Left ventricle myocardium superior (tissue), 1 donor: ENCODE measurements around the gene NEUROD1. TPM values are rescaled to one million over a fixed set of nuclear protein-coding genes. Genes with fewer than 3 reads are reported as not detected.
"Not testable (repeated sequence)": the region's sequence is repeated elsewhere in the genome, so short reads cannot be mapped to it uniquely, and the experiment has no call there.

ENCODE experiments used
- ATAC-seq: fragments of 200-7000 bp; cut with Tn5 transposase; one replicate; pipeline ENCODE4 v1.9.1; 2020; ENCODE audit warnings: mild to moderate bottlenecking, moderate library complexity
- DNase-seq: peaks from one replicate; pipeline ENCODE4 v3.0.0-alpha.2; 2020
- intact Hi-C: fragments of 100-400 bp; cut with micrococcal nuclease; formaldehyde crosslinking; loops from one replicate; pipeline ENCODE4 v1.11.0; 2022
- long read RNA-seq: library from polyadenylated mRNA; unstranded; transcript quantifications from one replicate; pipeline ENCODE4 v2.0.0, GENCODE V29; 2021
- total RNA-seq: library from RNA; stranded (reverse); fragmentation: NEBNext Ultra II Directional; extraction: Animal tissue kit (Norgen Biotek cat#: 25700); gene quantifications from one replicate; pipeline ENCODE4 v1.2.1, GENCODE V29; 2021
- donor health status: DM: no; HTN: yes; CAD: no; lungs with severe emphysema.

NEUROD1 gene
- not detected for total RNA-seq
- long read RNA-seq: 0 reads

DNA sequence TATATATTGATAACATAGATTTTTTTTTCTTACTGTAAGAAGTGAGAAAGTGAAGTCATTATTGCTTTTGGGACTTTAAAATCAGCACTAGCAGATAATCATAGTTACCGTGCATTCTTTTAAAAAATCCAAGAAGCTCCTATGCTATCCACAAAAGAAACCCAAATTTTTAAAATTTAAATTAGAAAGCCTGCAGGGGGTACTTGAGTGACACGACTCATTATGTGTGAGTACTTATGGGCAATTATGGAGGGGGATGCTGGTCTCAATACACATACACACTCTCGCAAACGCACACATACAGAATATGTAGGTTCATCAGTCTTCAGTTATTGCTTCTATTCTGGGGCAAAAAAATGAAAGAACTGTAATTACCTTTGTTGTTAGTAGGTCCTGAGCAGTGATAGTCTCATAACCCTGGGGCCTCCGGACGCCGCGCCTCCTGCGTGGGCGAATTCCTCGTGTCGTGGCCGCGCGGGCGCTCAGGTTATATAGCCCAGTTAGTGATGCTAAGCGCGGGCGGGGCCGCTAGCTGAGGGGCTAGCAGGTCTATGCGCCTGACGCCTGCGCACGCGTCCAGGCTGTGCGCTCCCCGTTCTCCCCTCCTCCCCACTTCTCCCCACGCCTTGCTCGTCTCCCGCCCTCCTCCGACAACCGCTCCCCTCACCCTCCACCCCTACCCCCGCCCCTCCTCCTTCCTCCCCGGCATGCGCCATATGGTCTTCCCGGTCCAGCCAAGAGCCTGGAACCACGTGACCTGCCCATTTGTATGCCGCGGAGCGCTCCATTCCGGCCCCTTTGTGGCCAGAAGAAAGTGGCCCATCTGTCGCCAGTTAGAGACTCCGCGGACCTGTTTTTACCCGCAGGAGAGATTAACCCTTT is at the start of gene NEUROD1:
NEUROD1 (minus strand) TSS at position 463 of the 882 bp plus-strand sequence. CDS start 1,657 bp downstream, outside the sequence.
- ATAC-seq (no peak), DNase-seq (no peak)
- intact Hi-C loops: no loop called here

- DNase-seq (no peak), ATAC-seq (no peak)
- intact Hi-C loops: no loop called here
Observed at GRCh38 chr2:181725476-181725875, 45.2 kb upstream of the NEUROD1 start.

DNA sequence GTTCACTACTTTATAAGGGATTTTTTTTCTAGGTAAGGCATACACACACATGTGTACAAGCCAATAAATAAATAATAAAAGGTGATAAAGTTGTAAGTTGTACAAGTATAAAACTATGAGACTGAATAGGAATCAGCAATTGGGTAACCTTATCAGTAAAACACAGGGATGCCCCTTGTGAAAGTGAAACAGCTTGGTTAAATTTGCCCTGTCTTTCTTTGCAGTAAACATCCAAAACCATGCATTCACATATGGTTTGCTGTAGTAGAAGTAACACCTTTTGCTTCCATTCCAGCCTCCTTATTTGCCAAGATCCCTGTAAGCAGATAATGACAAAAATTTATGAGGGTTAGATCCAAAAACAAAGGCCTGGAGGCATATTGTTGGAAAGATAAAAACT is 44.3 kb upstream of the NEUROD1 start:
- DNase-seq (no peak), ATAC-seq (no peak)
- intact Hi-C loops: no loop called here

DNA sequence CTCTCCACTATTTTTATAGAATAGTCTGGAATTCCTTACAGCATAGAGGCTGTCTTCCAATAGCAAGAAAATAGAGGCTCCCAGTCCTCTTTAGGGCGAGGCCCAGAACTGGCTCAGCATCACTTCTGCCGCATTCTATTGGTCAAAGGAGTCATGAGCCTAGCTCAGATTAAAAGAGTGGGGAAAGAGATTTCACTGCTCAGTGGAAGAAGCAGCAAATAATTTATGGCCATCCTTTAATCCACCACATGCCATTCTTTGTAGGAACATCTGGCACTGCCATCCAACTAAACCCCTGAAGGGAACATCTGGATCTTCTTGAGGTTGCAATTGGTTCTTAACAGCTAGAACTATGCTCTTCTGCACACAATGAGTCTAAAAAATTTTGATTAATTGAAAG is 43.4 kb upstream of the NEUROD1 start:
- ATAC-seq (no peak), DNase-seq (no peak)
- intact Hi-C loops: no loop called here

DNA sequence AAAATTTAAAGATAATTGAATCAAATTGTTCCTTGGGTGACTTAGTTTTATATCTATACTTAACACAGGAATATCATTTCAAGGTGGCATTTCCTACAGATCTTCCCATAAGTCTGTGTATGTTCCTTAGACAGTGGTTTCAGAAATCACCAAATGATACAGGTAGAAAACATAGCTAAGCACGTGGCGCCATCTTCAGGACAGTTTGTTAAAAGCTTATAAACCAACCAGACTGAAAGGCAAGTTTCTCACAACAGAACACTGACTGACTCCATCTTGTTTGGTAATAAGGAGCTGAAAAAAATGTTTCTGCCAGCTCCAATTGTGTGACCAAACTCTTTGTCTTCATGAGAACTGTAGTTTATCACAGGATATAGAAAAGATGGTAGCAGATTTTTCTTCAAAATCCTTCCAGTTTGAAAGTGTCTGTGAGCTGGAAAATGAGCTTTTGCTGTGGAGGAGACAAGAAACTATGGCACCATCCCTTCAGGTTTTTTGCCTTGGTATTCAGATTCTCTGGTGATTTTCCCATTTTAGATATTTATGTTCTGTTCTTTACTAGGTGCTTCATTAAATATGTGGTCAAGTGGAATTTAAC is 34.8 kb upstream of the NEUROD1 start:
- intact Hi-C loops: loop anchor here (10.0 kb wide), 2 partner anchors 130 to 610 kb away; no protein-coding TSS in a partner anchor
- ATAC-seq: peak; percentile 57

GRCh38 chr2:181711051-181711450 is 30.7 kb upstream of the NEUROD1 start:
- not testable (repeated sequence) for DNase-seq, ATAC-seq
- intact Hi-C loops: loop anchor here (10.0 kb wide), 2 partner anchors 126 to 606 kb away; no protein-coding TSS in a partner anchor

More for the DNA sequence above, 34.8 kb upstream of the NEUROD1 start:
- peak; percentile 50 for DNase-seq

DNA sequence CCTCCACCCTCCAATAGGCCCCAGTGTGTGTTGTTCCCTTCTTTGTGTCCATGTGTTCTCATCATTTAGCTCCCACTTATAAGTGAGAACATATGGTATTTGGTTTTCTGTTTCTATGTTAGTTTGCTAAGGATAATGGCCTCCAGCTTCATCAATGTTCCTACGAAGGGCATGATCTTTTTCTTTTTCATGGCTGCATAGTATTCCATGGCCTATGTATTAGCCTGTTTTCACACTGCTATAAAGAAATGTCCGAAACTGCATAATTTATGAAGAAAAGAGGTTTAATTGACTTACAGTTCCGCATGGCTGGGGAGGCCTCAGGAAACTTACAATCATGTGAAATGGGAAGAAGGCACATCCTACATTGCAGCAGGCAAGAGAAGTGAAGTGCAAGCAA is 22.2 kb upstream of the NEUROD1 start:
- ATAC-seq, DNase-seq, intact Hi-C loops: not testable (repeated sequence)

DNA sequence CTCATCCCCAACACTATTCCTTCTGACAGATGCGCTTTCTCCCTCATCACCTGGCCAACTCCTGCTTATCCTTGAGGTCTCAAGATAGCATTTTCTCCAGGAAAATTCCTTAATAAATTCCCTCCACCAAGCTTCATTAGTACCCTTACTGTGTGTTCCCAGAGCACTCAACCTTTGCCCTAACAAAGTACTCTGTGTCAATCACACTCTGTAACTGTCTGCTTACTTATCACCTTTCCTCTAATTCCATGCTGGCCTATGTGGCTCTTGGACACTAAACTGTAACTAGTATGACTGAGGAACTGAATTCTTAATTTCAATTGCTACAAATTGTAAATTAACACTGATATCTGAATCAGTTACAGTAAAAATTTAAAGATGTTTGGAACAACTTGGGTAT is 17.9 kb upstream of the NEUROD1 start:
- ATAC-seq: no peak
- intact Hi-C loops: no loop called here
- no peak for DNase-seq

DNA sequence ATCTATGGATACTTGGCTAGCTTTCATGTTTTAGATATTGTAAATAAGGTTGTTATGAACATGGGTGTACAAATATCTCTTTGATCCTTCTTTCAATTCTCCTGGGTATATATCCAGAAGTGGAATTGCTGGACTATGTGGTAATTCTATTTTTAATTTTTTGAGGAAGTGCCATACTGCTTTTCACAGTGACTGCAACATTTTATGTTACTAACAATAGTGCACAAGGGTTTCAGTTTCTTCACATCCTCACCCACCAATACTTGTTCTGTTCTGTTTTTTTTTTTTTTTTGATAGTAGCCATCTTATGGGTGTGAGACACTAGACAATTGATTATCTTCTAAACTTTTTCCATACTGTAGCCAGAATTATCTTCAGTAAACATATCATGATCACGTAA is 17.3 kb upstream of the NEUROD1 start:
- no peak for ATAC-seq
- DNase-seq: no peak
- intact Hi-C loops: no loop called here

GRCh38 chr2:181697126-181697525 is 16.8 kb upstream of the NEUROD1 start:
- DNase-seq (no peak), ATAC-seq (no peak)
- intact Hi-C loops: no loop called here

- intact Hi-C loops: no loop called here
- DNase-seq: no peak
- ATAC-seq: no peak
Observed at GRCh38 chr2:181694271-181694670, 14.0 kb upstream of the NEUROD1 start.

GRCh38 chr2:181690860-181691259 is 10.5 kb upstream of the NEUROD1 start:
- no peak for ATAC-seq
- intact Hi-C loops: no loop called here
- DNase-seq: no peak

DNA sequence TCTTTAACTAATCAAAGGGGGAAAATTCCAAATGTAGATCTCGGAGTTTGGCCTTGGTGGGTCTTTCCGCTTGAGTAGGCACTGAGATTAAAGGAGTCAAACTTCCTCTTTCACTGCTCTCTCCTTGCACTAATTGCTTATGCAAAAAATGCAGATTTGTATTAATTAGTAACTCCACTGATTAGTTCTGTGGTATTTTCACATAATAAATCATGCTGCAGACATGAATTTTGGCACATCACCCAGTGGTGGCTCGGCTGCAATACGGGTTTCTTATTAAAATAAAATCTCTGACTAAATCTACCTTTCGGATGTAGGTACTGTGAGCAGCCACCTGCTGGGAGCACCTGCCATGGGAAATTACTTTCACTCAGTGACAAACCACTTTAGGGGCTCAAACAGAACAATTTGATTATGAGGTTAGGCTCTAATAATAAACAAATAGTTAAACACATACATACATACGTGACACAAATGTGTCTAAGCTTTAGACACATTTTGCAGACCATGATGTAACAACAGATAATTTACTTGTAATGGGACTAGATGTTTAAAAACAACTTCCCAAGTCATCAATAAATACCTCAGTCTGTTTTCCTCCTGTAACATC is 6.4 kb upstream of the NEUROD1 start:
- DNase-seq (no peak), ATAC-seq (no peak)
- intact Hi-C loops: no loop called here

- intact Hi-C loops: no loop called here
- DNase-seq (no peak), ATAC-seq (no peak)
Observed at GRCh38 chr2:181685150-181685688, 4.9 kb upstream of the NEUROD1 start.

DNA sequence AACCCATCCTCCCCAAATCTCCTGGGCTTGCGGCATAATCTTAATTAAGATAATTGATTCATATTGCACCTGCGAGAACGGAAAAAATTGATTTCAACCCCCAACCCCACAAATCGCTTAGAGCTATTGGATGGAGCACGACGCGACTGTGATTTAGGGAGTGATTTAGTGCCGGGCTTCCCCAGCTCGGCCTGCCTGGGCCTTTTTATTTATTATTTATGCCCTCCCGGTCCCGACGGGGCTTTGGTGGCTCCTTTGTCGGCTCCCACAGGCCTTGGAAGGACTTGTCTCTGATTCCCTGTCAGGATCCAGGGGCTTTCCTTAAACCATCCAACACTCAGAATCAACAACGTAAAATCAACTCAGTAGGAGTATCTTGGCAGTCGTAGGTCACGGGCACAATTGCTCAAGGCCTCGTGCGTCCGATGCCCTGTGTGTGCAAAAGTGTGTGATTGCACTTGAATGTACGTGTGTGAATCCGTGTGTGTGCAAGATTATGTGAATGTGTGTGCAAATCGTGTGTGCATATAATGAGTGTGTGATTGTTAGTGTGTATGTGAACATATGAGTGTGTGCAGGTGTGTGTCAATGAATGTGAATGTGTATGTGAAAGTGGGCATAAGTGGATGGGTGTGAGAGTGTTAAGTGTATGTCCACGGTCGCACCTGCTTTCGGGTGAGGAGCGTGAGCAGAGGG is 4.3 kb upstream of the NEUROD1 start:
- intact Hi-C loops: no loop called here
- DNase-seq: no peak
- ATAC-seq: no peak

- ATAC-seq (no peak), DNase-seq (no peak)
- intact Hi-C loops: no loop called here
Observed at GRCh38 chr2:181683518-181684453, 3.5 kb upstream of the NEUROD1 start.

DNA sequence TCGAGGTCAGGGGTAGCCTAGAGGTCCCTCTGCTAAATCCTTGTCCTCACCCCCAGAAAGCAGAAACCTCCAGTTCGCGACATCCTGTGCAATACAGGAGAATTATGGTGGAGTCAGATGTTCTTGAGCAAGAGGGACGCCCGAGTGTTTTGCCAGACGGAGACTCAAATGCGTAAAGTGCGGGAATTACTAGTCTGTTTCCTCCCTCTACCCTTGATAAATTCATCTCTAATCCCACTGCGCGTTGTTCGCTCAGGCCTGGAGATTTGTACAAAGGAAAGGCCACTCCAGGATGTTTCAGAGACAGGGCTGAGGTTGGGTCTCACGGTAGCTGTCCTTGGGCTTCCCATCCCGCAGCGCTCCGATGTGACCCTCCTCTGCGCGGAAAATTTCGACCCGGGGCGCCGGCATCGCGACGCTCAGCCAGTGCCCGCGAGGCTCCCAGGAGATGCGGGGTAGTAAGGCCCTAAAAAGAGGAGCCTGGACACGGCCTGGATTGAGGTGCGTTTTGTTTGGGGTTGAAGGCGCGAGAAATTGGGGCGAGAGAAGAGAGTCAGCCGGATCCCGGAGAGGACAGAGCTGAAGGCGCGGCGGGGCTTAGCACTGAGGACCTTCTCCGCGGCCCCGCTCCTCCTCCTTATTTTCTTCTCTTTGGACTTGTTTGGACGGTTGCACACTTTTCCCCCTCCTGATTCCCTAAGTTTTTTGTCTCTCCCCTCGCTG is 2.6 kb upstream of the NEUROD1 start:
- intact Hi-C loops: no loop called here
- ATAC-seq: no peak
- no peak for DNase-seq
